ENCODE measurements around the gene MOSPD3.

- TF ChIP-seq, protein P1, sequence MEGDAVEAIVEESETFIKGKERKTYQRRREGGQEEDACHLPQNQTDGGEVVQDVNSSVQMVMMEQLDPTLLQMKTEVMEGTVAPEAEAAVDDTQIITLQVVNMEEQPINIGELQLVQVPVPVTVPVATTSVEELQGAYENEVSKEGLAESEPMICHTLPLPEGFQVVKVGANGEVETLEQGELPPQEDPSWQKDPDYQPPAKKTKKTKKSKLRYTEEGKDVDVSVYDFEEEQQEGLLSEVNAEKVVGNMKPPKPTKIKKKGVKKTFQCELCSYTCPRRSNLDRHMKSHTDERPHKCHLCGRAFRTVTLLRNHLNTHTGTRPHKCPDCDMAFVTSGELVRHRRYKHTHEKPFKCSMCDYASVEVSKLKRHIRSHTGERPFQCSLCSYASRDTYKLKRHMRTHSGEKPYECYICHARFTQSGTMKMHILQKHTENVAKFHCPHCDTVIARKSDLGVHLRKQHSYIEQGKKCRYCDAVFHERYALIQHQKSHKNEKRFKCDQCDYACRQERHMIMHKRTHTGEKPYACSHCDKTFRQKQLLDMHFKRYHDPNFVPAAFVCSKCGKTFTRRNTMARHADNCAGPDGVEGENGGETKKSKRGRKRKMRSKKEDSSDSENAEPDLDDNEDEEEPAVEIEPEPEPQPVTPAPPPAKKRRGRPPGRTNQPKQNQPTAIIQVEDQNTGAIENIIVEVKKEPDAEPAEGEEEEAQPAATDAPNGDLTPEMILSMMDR (IDR thresholded peaks at IDR 0.05) = no peak
- TF ChIP-seq POLR2A (IDR thresholded peaks at IDR 0.05) = peak; percentile 93 to 95
- TF ChIP-seq POLR2AphosphoS5 (IDR thresholded peaks at IDR 0.05) = peak; percentile 86 to 98 (median 95)
These were observed 26.7 kb upstream of the MOSPD3 start, which contains the start of gene LRCH4 for GRCh38 chr7:100585511-100586265.
